GM21717 (cell line): ENCODE results near the gene NRP2.

Source experiments
- ATAC-seq: cut with Tn5 transposase; IDR thresholded peaks from one replicate; pipeline ENCODE4 v1.9.1; 2021; ENCODE audit warnings: mild to moderate bottlenecking, moderate library complexity; ENCODE audit not compliant: unreplicated experiment

NRP2 gene

GRCh38 chr2:205682239-205682970, at the start of gene NRP2:
NRP2 (plus strand) TSS chr2:205682501; CDS start chr2:205683291, 790 bp downstream.
- ATAC-seq, result peak; percentile 83

GRCh38 chr2:205633994-205634393, 48.3 kb upstream of the NRP2 start:
- ATAC-seq, result no peak

- ATAC-seq, result no peak
These were observed 45.6 kb upstream of the NRP2 start for GRCh38 chr2:205636549-205637319.

- no peak for ATAC-seq
These were observed 45.0 kb upstream of the NRP2 start for GRCh38 chr2:205637320-205637602.

GRCh38 chr2:205637779-205638503, 44.4 kb upstream of the NRP2 start:
- ATAC-seq, result no peak

- no peak for ATAC-seq
These were observed 41.6 kb upstream of the NRP2 start for GRCh38 chr2:205640716-205641115.

- no peak for ATAC-seq
These were observed 39.5 kb upstream of the NRP2 start for GRCh38 chr2:205642599-205643356.

GRCh38 chr2:205643391-205643885, 38.9 kb upstream of the NRP2 start:
- no peak for ATAC-seq

GRCh38 chr2:205644018-205644417, 38.3 kb upstream of the NRP2 start:
- ATAC-seq, result no peak

- peak; percentile 99 for ATAC-seq
These were observed 35.6 kb upstream of the NRP2 start for GRCh38 chr2:205646680-205647079.

- ATAC-seq, result no peak
These were observed 31.9 kb upstream of the NRP2 start for GRCh38 chr2:205650450-205650849.

- no peak for ATAC-seq
These were observed 31.4 kb upstream of the NRP2 start for GRCh38 chr2:205650931-205651330.

GRCh38 chr2:205651719-205652118, 30.6 kb upstream of the NRP2 start:
- ATAC-seq, result no peak

GRCh38 chr2:205654878-205655605, 27.3 kb upstream of the NRP2 start:
- no peak for ATAC-seq

GRCh38 chr2:205655779-205656456, 26.4 kb upstream of the NRP2 start:
- ATAC-seq, result no peak

GRCh38 chr2:205656461-205656860, 25.8 kb upstream of the NRP2 start:
- no peak for ATAC-seq

GRCh38 chr2:205656941-205657340, 25.4 kb upstream of the NRP2 start:
- no peak for ATAC-seq

GRCh38 chr2:205657579-205657978, 24.7 kb upstream of the NRP2 start:
- no peak for ATAC-seq

GRCh38 chr2:205658068-205658467, 24.2 kb upstream of the NRP2 start:
- ATAC-seq, result no peak

- ATAC-seq, result no peak
These were observed 23.7 kb upstream of the NRP2 start for GRCh38 chr2:205658572-205658971.
